HG02763 (cell line): ENCODE results near the gene PHYH.
"Not testable (repeated sequence)": the region's sequence is repeated elsewhere in the genome, so short reads cannot be mapped to it uniquely, and the experiment has no call there.

ENCODE experiments used
- ATAC-seq: cut with Tn5 transposase; IDR thresholded peaks from one replicate; pipeline ENCODE4 v1.9.1; 2021; ENCODE audit warnings: mild to moderate bottlenecking, moderate library complexity; ENCODE audit not compliant: unreplicated experiment

The PHYH gene

DNA sequence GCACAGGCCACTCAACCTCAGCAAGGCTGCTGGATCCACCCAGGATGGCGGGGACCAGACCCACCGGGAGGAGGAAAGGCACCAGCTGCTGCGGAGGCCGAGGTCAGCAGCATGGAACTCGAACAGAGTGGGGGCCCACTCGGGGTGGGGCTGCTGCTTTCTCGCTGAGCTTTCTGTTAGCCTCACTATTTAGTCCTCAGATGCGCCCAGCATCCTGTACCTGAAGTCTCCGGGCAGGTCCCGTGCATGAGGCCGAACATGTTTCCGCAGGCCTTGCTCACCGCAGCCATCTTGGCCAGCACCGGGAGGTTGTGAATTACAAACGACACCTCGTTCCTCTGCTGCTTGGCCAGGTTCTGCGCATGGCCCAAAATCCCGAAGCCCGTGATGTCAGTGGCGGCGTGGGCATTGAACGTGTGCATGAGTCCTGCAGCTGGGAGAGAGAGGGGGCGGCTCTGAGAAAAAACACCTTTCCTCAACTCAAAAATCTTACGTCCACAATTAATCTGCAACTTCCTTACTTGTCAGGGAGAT, 22.8 kb upstream of the PHYH start:
- no peak for ATAC-seq

DNA sequence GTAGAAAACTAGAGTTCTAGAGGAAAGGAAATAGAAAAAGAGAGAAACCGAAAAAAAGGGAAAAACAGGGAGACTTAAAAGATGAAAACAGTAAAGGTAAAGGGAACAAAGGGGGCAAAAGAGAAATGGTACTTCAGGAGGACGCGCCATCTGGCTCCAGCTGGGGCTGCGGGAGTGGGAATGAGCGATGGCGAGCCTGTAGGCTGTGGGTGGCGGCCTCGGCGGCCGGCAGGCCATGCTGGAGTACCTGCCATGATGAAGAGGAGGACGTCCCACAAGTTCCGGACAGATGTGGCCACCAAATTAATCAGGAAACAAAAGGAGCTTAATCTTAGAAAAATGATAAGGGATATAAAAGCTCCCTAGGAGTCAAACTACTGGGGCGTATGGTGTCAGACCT, 21.7 kb upstream of the PHYH start:
- no peak for ATAC-seq

DNA sequence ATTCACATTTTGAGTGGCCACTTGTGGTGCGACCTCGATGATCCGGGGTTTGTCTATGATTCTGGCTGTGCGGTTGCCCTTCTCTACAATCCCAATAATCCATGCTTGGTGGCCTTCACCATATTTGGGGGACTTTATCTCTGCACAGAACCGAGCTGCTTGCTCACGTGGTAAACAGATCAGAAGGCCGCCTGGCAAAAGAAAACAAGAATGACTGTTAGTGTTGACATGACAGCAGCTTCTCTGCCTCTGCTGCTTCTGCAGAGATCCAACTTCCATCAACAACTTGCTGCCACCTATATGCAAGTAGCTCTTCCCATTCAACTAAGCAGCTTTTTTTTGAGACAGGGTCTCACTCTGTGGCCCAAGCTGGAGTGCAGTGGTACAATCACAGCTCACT, 19.3 kb upstream of the PHYH start:
- no peak for ATAC-seq

DNA sequence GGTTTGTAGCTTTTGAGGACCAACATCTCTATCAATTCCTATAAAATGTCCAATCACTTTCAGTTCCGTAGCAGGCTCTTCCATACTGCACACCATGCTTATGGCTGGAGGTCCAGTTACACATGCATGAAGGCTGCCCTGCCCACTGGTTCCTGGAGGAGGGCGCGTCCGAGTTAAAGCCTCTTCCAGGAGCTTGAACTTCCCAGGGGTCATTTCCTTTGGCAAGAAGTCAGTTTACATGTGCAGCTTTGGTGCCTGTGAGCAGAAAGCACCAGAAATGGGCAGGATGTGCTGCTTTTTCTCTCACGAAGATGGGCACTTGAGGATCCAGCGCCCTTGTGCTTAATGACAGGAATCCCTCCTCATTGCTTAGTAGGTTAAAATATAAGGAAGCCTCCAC, 17.6 kb upstream of the PHYH start:
- no peak for ATAC-seq

DNA sequence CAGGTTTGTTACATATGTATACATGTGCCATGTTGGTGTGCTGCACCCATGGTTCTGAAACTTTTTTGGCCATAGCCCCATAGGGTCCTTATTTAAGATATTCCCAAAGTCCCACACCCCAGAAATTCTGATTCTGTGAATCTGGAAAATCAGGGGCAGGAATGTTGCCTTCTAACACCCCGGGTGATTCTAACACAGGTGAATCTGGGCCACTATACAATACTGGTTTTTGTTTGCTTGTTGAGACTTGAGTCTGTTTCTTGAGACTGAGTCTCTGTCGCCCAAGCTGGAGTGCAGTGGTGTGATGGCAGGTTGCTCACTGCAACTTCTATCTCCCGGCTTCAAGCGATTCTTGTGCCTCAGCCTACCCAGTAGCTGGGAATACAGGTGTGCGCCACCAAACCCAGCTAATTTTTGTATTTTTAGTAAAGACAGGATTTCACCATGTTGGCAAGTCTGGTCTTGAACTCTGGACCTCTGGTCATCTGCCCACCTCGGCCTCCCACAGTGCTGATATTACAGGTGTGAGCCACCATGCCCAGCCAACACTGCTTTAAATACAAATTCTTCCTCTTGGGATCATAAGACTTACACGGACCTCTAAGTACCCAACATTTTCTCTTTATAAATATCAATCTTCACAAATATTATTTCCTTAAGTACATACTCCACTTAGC, 16.9 kb upstream of the PHYH start:
- ATAC-seq: no peak

DNA sequence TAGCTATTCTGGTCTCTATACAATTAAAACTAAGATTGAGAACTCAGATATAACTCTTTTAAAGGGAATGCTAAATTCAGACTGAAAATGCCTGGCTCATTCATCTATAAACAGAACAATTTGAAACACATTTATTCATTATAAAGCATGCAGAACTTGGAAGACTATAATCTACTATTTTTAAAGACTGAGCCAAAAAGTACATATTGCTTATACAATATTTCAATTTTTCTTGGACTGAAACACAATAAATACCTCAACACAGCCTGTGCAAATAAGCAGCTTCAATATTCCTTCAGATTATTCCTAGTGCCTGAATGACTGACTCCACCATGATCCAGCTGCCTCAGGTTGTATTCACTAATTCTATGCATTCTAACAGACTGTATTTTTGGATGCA, 15.5 kb upstream of the PHYH start:
- ATAC-seq: no peak

DNA sequence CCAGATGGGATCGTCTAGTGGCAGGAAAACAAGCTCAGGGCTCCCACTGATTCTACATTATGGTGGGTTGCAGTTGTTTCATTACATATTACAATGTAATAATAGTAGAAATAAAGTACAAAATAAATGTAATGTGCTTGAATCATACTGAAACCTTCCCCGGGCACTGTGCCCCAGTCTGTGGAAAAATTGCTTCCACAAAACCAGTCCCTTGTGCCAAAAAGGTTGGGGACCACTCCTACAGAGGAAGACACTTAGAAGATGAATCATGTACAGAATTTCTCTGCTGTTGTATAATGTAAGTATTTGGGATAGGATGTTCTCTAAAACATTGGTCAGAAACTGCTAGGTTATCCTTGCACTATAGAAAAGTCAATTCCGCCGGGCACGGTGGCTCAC, 11.3 kb upstream of the PHYH start:
- ATAC-seq: no peak

DNA sequence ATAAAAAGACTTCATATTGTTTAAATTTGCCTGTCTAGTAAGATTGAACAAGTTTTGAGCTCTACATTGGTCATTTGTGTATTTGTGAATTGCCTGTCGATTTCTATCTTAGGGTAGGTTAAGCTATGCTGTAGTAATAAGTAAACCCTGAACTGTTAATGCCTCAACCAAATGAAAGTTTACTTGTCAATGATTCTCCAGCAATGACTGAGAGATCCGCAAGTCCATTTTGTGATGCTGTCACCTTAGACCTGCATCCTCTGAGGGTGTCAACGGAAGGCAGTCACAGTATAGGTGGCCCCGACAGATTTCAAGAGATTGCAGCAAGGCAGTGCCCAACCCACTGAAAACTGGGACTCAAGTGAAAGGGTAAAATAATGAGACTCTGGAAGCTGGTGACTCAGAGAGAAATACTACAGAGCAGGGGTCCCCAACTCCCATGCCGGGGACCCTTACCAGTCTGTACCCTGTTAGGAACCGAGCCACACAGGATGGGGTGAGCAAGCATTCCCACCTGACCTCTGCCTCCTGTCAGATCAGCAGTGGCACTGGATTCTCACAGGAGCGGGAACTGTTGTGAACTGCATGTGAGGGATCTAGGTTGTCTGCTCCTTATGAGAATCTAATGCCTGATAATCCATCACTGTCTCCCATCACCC, 10.8 kb upstream of the PHYH start:
- ATAC-seq: no peak

DNA sequence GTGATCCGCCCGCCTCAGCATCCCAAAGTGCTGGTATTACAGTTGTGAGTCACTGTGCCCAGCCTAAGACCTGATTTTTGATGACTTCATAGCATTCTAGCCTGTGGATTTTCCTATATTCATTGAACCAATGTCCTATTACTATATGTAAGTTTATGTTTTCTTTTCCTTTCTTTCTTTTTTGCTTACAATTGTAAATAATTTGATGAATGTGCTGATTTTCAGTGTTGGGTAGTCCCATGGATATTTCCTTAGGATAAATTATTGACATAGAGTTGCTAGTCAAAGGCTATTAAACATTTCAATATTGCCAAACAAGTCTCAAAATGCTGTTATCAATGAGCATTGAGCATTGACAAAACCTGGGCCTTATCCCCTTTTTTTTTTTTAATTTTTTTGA, 9.9 kb upstream of the PHYH start:
- ATAC-seq: no peak

DNA sequence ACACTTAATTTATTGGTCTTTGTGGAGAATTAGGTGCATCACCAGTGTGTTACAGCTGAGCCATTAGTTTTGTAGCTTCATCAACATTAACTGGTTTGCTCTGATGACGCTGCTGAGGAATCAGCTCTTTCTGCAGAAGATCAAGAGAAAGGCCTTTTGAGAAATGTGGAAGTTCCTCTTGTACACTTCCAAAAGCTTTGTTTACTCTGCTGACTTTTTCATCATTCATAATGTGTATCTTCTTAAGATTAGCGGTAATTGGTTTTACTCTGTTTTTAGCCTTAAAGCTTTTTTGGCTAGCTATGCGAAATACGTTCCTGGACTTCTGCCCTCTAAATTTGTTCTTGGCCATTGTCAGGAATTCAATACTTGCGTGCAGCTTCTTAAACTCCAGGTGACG, 8.2 kb upstream of the PHYH start:
- no peak for ATAC-seq

DNA sequence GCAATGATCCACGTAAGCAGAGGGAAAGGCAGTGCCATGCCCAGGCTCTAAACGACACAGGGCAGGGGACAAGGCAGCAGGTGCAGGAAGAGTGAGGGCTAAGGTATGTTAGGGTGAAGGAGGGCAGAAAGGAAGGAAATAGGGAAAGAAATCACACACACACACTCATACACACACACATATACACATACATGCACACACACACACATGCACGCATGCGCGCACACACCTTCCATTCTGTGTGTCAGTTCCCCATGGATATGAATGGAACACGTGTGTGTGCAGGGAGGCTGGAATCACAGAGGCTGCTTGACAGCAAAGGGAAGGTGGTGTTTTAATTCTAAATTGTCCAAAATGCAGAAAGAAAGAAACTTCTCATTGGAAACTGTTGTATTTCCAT, 6.2 kb upstream of the PHYH start:
- ATAC-seq: no peak

DNA sequence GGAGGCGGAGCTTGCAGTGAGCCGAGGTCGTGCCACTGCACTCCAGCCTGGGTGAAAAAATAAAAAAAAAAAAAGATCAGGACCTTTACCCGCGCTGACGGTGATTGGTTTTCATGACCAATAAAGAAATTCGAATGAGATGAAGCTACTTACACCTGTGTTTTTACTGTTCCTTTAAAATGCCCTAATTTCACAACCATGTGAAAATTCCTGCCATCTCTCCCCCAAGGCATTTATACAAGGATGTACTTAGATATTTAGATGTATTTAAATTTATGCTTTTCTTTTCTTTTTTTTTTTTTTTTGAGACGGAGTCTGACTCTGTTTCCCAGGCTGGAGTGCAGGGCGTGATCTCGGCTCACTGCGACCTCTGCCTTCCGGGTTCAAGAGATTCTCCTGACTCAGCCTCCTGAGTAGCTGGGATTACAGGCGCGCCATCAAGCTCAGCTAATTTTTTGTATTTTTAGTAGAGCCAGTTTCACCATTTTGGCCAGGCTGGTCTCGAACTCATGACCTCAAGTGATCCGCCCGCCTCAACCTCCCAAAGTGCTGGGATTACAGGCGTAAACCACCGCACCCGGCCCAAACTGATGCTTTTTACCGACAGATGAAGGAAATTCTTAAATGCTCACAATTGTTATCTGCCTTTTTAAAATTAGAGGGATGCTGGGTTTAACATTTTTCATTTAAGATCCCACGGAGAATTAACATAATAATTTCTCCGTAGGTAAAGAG, 3.1 kb upstream of the PHYH start:
- ATAC-seq: no peak

DNA sequence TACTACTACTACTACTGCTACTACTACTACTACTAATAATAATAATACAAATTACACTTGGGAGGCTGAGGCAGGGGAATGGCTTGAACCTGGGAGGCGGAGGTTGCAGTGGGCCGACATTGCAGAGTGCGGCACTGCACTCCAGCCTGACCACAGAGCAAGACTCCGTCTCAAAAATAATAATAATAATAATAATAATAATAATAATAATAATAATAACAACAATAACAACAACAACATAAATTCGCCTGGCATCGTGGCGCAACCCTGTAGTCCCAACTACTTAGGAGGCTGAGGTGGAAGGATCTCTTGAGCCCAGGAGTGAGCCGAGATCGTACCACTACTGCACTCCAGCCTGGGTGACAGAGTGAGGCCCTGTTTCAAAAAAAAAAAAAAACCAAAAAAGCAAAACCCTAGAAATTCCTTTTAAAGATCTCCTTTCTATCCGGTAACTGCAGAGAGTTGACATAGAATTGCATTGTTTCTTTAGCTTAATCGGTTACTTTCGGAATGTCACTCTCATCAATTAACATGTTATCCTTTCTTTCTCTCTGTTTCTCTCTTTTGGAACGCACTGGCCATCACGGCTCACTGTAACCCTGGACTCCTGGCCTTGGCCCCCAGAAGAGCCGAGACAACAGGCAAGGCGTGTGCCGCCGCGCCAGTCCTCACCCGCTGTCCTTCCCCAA, 972 bp downstream of the PHYH start:
- no peak for ATAC-seq

DNA sequence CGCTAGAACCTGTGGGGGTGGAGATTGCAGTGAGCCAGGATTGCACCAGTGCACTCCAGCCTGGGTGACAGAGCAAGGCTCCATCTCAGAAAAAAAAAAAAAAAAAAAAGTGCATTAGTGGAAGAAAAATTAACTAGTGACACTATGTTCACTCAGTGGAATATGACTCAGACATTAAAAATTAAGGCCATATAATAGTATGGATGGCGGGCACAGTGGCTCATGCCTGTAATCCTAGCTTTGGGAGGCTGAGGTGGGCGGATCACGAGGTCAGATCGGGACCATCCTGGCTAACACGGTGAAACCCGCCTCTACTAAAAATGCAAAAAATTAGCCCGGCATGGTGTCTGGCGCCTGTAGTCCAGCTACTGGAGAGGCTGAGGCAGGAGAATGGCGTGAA, 3.4 kb downstream of the PHYH start:
- no peak for ATAC-seq

DNA sequence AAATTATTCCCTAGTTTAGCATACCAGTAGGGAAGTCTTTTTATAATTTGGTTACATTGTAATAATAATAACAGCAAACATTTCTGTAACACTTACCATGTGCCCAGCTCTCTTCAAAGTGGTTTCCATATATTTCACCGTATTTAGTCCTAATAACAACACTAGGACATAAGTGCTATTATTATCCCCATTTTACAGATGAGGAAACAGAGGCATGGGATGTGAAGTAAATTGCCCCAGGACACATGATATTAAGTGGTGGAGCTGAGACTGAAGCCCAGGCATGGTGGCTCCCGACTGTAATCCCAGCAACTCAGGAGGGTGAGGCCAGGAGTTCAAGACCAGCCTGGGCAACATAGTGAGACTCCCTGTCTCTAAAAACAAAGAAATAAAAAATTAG, 5.1 kb downstream of the PHYH start:
- no peak for ATAC-seq

DNA sequence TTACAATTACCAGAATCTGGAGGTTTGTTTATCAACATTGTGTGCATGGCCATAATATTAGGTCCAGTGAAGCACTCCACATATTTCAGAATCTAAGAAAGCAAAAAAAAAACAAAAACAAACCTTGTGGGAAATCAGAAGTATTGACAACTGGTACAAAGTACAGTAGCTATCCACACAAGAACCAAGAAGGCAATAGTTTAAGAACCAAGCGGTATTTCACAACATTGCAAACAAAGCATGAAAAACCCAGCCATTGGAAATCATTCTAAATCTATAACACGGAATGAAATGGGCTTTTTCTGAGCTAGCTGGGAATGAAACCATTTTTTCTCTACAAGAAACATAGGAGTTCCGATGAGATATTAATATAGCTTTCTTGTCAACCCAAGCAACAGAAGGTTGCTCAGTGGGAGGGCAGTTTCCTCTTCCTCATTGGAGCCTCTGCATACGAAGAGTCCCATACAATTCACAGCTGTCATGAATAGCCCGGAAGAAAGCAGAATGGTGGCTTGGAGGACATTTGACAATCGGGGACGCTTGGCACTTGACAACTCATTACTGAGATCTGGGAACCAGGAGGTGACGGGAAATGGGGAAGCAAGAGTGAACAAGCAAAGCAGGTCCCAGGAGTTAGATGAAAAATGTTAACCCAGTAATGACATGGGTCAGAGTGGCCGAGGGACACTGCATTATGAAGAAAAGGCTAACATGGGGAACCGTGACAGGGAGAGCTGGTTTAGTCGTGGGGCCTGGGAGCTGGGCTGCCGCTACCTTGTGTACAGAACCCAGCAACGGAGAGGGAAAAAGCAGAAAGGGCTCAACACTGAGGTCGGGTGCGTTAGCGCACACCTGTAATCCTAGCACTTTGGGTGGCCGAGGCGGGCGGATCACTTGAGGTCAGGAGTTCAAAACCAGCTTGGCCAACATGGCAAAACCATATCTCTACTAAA, 7.8 kb downstream of the PHYH start:
- ATAC-seq: no peak

DNA sequence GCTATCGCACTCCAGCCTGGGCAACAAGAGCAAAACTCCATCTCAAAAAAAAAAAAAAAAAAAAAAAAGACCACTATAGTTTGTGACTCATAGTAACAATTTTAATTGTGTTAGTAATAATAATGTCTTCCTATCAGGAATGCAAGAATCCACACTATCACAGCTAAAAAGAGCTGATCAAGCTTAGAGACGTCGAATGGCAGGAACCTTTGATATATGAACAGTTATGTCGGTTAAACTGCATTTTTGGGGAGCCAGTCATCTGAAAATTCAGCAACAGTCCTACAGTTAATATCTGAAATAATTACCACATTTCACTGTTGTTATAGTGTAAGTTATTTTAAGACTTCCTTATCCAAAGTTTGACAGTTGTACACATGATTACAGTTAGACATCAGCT, 8.8 kb downstream of the PHYH start:
- ATAC-seq: no peak

DNA sequence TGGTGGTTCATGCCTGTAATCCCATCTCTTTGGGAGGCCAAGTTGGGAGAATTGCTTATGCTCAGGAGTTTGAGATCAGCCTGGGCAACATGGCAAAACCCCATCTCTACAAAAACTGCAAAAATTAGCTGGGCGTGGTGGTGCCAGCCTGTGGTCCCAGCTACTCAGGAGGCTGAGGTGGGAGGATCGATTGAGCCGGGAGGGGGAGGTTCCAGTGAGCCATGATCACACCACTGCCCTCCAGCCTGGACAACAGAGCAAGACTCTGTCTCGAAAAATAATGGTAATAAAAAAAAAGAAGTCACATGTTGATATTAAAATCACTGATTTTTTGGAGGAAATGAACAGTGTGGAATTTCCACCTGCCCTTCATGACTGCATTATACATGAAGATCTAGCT, 15.8 kb downstream of the PHYH start:
- ATAC-seq: no peak

DNA sequence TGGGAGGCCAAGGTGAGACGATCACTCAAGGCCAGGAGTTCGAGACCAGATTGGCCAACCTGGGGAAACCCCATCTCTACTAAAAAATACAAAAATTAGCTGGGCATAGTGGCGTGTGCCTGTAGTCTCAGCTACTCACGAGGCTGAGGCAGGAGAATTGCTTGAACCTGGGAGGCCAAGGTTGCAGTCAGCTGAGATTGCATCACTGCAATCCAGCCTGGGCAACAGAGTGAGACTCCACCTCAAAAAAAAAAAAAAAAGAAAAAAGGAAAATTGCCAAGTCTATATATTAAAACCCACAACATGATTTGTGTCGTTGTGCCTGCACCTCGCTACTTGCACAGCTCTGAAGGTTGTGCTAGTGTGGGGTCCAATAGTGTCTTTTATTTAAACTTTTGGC, 17.5 kb downstream of the PHYH start:
- not testable (repeated sequence) for ATAC-seq

DNA sequence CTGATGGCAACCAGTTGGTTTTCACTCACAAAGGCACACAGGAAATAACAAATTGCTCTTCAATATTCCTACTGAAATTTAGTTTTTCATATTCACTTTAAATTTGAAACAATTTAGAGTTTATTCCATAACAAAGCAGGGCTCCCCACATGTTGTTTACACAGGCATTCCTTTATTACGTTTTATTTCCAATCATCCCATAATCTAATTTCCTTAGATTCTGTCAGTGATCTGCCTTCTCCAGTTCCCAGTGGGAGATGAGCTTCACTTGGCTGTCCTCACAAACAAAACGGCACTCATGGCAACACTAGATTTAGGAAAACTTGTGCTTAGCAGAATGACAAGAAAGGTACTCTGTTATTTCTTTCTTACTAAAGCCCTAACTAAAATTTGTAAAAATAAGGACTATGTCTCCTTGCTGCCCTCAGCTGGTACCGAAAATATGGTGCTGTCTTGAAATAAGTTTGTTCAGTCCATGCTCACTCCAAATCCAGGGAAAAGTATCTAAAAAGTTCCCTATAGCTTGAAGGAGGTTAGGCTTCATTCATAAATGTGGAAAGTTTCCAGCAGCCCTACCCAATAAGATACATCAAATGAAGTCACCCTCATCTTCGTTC, 23.0 kb downstream of the PHYH start:
- no peak for ATAC-seq
